Forelimb muscle (tissue), 1 donor: ENCODE results near the gene CCK. TPM values are rescaled to one million over a fixed set of nuclear protein-coding genes. Genes with fewer than 3 reads are reported as not detected.

Source experiments
- DNase-seq: peaks from one replicate; pipeline ENCODE4 v3.0.0-alpha.2; 2013; ENCODE audit warnings: low read depth
- polyA plus RNA-seq: library from polyadenylated mRNA; unstranded; fragments of 120-200 nt; gene quantifications from one replicate; pipeline ENCODE4 v1.2.1, GENCODE V29; 2013; ENCODE audit not compliant: insufficient read length

Gene CCK
- polyA plus RNA-seq, 1 donor = 5.9 TPM

GRCh38 chr3:42225486-42226363, 40.3 kb downstream of the CCK start:
- no peak for DNase-seq

- no peak for DNase-seq
These were observed 41.1 kb downstream of the CCK start for GRCh38 chr3:42224658-42225421.

- DNase-seq = no peak
These were observed 41.8 kb downstream of the CCK start for GRCh38 chr3:42224178-42224577.

GRCh38 chr3:42222942-42223693, 42.9 kb downstream of the CCK start:
- no peak for DNase-seq

- no peak for DNase-seq
These were observed 45.4 kb downstream of the CCK start for GRCh38 chr3:42220436-42221121.

- DNase-seq = no peak
These were observed 49.1 kb downstream of the CCK start for GRCh38 chr3:42216931-42217333.

- DNase-seq = no peak
These were observed 49.7 kb downstream of the CCK start for GRCh38 chr3:42216302-42216701.

GRCh38 chr3:42214565-42215283, 51.3 kb downstream of the CCK start:
- DNase-seq = no peak

- no peak for DNase-seq
These were observed 51.9 kb downstream of the CCK start for GRCh38 chr3:42214064-42214463.

- no peak for DNase-seq
These were observed 52.6 kb downstream of the CCK start for GRCh38 chr3:42213417-42213816.

GRCh38 chr3:42210726-42211125, 55.3 kb downstream of the CCK start:
- no peak for DNase-seq

GRCh38 chr3:42209917-42210316, 56.1 kb downstream of the CCK start:
- DNase-seq = no peak

Other genes with a start within 250 kb of the CCK start
- 103 TPM for gene TRAK1, start 174.8 kb downstream of the CCK start, polyA plus RNA-seq
- not detected for gene LYZL4, start 144.4 kb upstream of the CCK start, polyA plus RNA-seq
- 1.6 TPM for gene VIPR1, start 236.5 kb upstream of the CCK start, polyA plus RNA-seq